T47D (cell line): Measurements from ENCODE around the gene ASTN2.

ENCODE experiments used
- DNase-seq, 2 experiments: peaks; one replicate each; pipeline versions ENCODE4 v3.0.0 to v3.0.0-alpha.2; 2011 to 2012; ENCODE audit warnings: low read depth in 1 of 2, low spot score in 1 of 2
- JUND ChIP-seq: IDR thresholded peaks from 2 replicates; pipeline ENCODE4 v1.6.1; 2012; ENCODE audit warnings: low read depth
- in situ Hi-C: cut with HindIII; loops from 2 replicates; pipeline ENCODE4 v1.10.0; 2016; ENCODE audit warnings: low sequenced_read_pairs, low pct_unique_long_range_greater_than_20kb

The ASTN2 gene

GRCh38 chr9:117104716-117105495 lies 310.0 kb downstream of the ASTN2 start:
- DNase-seq, result no peak
- in situ Hi-C loops, result no loop called here
- no peak for TF ChIP-seq JUND

- no peak for DNase-seq
- in situ Hi-C loops, result no loop called here
- no peak for TF ChIP-seq JUND
Measured at GRCh38 chr9:117104206-117104605, 310.7 kb downstream of the ASTN2 start.

- in situ Hi-C loops, result no loop called here
- no peak for DNase-seq
- no peak for TF ChIP-seq JUND
Measured at GRCh38 chr9:117103438-117104110, 311.3 kb downstream of the ASTN2 start.

GRCh38 chr9:117101008-117101407 lies 313.8 kb downstream of the ASTN2 start:
- in situ Hi-C loops, result no loop called here
- no peak for TF ChIP-seq JUND
- no peak for DNase-seq

GRCh38 chr9:117098331-117098730 lies 316.5 kb downstream of the ASTN2 start:
- no peak for TF ChIP-seq JUND
- in situ Hi-C loops, result no loop called here
- DNase-seq, result no peak

GRCh38 chr9:117097761-117098160 lies 317.1 kb downstream of the ASTN2 start:
- DNase-seq, result no peak
- TF ChIP-seq JUND, result no peak
- in situ Hi-C loops, result no loop called here

- TF ChIP-seq JUND, result no peak
- in situ Hi-C loops, result no loop called here
- DNase-seq, result no peak
Measured at GRCh38 chr9:117096138-117096537, 318.7 kb downstream of the ASTN2 start.

- TF ChIP-seq JUND, result no peak
- in situ Hi-C loops, result no loop called here
- DNase-seq, result no peak
Measured at GRCh38 chr9:117095081-117095480, 319.8 kb downstream of the ASTN2 start.

- no peak for DNase-seq
- TF ChIP-seq JUND, result no peak
- in situ Hi-C loops, result no loop called here
Measured at GRCh38 chr9:117093891-117094844, 320.7 kb downstream of the ASTN2 start.

GRCh38 chr9:117092582-117092981 lies 322.3 kb downstream of the ASTN2 start:
- DNase-seq, result no peak
- in situ Hi-C loops, result no loop called here
- TF ChIP-seq JUND, result no peak

- in situ Hi-C loops, result no loop called here
- no peak for TF ChIP-seq JUND
- no peak for DNase-seq
Measured at GRCh38 chr9:117091529-117091928, 323.3 kb downstream of the ASTN2 start.

- in situ Hi-C loops, result no loop called here
- no peak for TF ChIP-seq JUND
- DNase-seq, result no peak
Measured at GRCh38 chr9:117088786-117089185, 326.1 kb downstream of the ASTN2 start.
